Neural progenitor cell (in vitro differentiated cells): ENCODE data around the gene LYST. TPM values are rescaled to one million over a fixed set of nuclear protein-coding genes. Genes with fewer than 3 reads are reported as not detected.

Source experiments
- DNase-seq: peaks from one replicate; pipeline ENCODE4 v3.0.0-alpha.2; 2016; ENCODE audit warnings: low spot score
- H2AFZ ChIP-seq: fragments of 200-600 bp; sonication (generic); replicated peaks from 2 replicates; pipeline ENCODE4 v1.6.1; 2016; ENCODE audit warnings: antibody characterized with exemption
- H3F3A ChIP-seq: fragments of 200-600 bp; sonication (generic); 2 replicates; pipeline ENCODE4 v1.6.1; 2016; ENCODE audit warnings: antibody characterized with exemption, low read depth
- H3K27ac ChIP-seq: fragments of 200-600 bp; sonication (generic); 2 replicates; pipeline ENCODE4 v1.5.1; 2016; ENCODE audit warnings: mild to moderate bottlenecking
- H3K27me3 ChIP-seq: fragments of 200-600 bp; sonication (generic); 2 replicates; pipeline ENCODE4 v1.6.1; 2016; ENCODE audit warnings: mild to moderate bottlenecking, moderate library complexity
- H3K36me3 ChIP-seq: fragments of 200-600 bp; sonication (generic); 2 replicates; pipeline ENCODE4 v1.5.1; 2016
- H3K4me1 ChIP-seq: fragments of 200-600 bp; sonication (generic); 2 replicates; pipeline ENCODE4 v1.6.1; 2016; ENCODE audit warnings: mixed run types
- H3K4me2 ChIP-seq: fragments of 200-600 bp; sonication (generic); 2 replicates; pipeline ENCODE4 v1.6.1; 2016
- H3K4me3 ChIP-seq: fragments of 200-600 bp; sonication (generic); 2 replicates; pipeline ENCODE4 v1.5.1; 2016
- H3K79me2 ChIP-seq: fragments of 200-600 bp; sonication (generic); 2 replicates; pipeline ENCODE4 v1.6.1; 2016; ENCODE audit warnings: low read depth
- H3K9ac ChIP-seq: fragments of 200-600 bp; sonication (generic); 2 replicates; pipeline ENCODE4 v1.6.1; 2016
- H3K9me3 ChIP-seq: fragments of 200-600 bp; sonication (generic); 2 replicates; pipeline ENCODE4 v1.5.1; 2016; ENCODE audit warnings: low read depth
- H4K20me1 ChIP-seq: fragments of 200-600 bp; sonication (generic); 2 replicates; pipeline ENCODE4 v1.6.1; 2016; ENCODE audit warnings: low read depth
- H3K27ac Mint-ChIP-seq: 3 replicates; pipeline ENCODE4 v1.8.0; 2021; ENCODE audit warnings: mixed read lengths
- H3K27me3 Mint-ChIP-seq: 2 replicates; pipeline ENCODE4 v1.8.0; 2022; ENCODE audit warnings: low read depth, mild to moderate bottlenecking, inconsistent platforms, moderate library complexity, mixed read lengths; ENCODE audit not compliant: insufficient read depth
- H3K36me3 Mint-ChIP-seq: 3 replicates; pipeline ENCODE4 v1.8.0; 2021; ENCODE audit warnings: mixed read lengths
- H3K4me1 Mint-ChIP-seq: 3 replicates; pipeline ENCODE4 v1.8.0; 2021; ENCODE audit warnings: mixed read lengths
- H3K4me3 Mint-ChIP-seq: 3 replicates; pipeline ENCODE4 v1.8.0; 2021; ENCODE audit warnings: mild to moderate bottlenecking, moderate library complexity, mixed read lengths
- H3K9me3 Mint-ChIP-seq: 3 replicates; pipeline ENCODE4 v1.8.0; 2020; ENCODE audit warnings: mixed read lengths
- EZH2 ChIP-seq: fragments of 200-600 bp; sonication (generic); IDR thresholded peaks from 2 replicates; pipeline ENCODE4 v1.6.1; 2017; ENCODE audit warnings: antibody characterized with exemption, mild to moderate bottlenecking, moderate library complexity
- EZH2phosphoT487 ChIP-seq: fragments of 200-600 bp; sonication (generic); IDR thresholded peaks from 2 replicates; pipeline ENCODE4 v1.6.1; 2017; ENCODE audit warnings: antibody characterized with exemption
- total RNA-seq: library from RNA; depleted of rRNA; stranded (reverse); fragments of >200 nt; gene quantifications from 2 replicates; pipeline ENCODE4 v1.2.3, GENCODE V29; 2015; ENCODE audit warnings: low replicate concordance
- TF ChIP-seq, protein P1 (sequence below): fragments of 200-600 bp; sonication (generic); IDR thresholded peaks from 2 replicates; pipeline ENCODE4 v1.5.1; 2017; ENCODE audit warnings: antibody characterized with exemption, mild to moderate bottlenecking

LYST gene
- total RNA-seq, 1 donor from 2014 or later, result 0.82 TPM

DNA sequence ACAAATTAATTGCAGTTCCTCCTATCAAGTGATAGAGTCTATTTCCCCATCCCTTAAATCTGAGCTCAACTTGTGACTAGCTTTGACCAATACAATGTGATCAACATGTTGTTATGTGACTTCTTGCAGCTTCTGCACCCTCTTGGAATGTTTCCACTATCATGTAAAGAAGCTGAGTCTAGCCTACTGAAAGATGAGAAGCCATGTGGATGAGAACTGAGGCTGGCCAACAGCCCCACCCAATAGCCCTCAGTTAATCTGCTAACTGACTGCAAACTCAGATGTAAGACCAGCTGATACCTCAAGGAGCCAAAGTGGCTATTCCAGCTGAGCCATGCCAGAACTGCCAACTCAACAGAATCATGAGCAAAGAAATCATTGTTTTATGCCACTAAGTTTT lies 44.0 kb downstream of the LYST start:
- H2AFZ ChIP-seq, result no peak overlapping the region
- no peaks in the 10 kb centered on the region for H3K4me1 Mint-ChIP-seq

DNA sequence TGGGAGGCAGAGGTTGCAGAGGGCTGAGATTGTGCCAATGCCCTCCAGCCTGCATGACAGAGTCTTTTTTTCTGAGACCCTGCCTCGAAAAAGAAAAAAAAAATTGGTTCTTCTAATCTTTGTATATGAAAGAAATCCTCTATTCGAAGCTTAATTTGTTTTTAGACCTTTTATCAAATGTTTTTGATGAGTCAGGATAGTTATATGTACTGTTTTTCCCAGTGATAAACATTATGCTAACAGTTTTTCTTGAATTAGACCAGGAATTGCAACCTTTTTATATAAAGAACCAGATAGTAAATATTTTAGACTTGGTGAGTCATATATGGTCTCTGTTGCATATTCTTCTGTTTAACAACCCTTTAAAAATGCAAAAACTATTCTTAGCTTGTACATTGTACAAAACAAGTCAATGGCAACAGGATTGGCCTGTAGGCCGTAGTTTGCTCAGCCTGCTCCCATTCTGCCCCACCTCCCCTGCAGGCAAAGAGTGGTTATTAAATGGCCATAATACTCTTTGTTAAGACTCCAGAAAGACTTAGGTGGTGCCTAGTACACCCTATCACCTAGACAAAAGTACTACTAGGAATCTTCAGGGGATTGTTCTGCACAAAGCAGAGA lies 45.2 kb downstream of the LYST start:
- H3K27ac ChIP-seq, result no peak overlapping the region
- H3K27me3 ChIP-seq, result no peaks in the 10 kb centered on the region
- Mint-ChIP-seq H3K27ac (no peak overlapping the region), H3K9me3 (no peaks in the 10 kb centered on the region), H3K27me3 (no peaks in the 10 kb centered on the region), H3K4me1 (no peaks in the 10 kb centered on the region), H3K36me3 (no peaks in the 10 kb centered on the region), H3K4me3 (no peak overlapping the region)
- no peaks in the 10 kb centered on the region for H3F3A ChIP-seq
- TF ChIP-seq EZH2phosphoT487 (no peak), EZH2 (no peak)
- TF ChIP-seq, protein P1, sequence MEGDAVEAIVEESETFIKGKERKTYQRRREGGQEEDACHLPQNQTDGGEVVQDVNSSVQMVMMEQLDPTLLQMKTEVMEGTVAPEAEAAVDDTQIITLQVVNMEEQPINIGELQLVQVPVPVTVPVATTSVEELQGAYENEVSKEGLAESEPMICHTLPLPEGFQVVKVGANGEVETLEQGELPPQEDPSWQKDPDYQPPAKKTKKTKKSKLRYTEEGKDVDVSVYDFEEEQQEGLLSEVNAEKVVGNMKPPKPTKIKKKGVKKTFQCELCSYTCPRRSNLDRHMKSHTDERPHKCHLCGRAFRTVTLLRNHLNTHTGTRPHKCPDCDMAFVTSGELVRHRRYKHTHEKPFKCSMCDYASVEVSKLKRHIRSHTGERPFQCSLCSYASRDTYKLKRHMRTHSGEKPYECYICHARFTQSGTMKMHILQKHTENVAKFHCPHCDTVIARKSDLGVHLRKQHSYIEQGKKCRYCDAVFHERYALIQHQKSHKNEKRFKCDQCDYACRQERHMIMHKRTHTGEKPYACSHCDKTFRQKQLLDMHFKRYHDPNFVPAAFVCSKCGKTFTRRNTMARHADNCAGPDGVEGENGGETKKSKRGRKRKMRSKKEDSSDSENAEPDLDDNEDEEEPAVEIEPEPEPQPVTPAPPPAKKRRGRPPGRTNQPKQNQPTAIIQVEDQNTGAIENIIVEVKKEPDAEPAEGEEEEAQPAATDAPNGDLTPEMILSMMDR, result no peak
- H3K4me3 ChIP-seq, result no peak overlapping the region
- H2AFZ ChIP-seq, result no peak overlapping the region
- H3K9ac ChIP-seq, result no peak overlapping the region
- no peaks in the 10 kb centered on the region for H3K4me1 ChIP-seq
- no peaks in the 10 kb centered on the region for H3K79me2 ChIP-seq
- H4K20me1 ChIP-seq, result no peaks in the 10 kb centered on the region
- H3K4me2 ChIP-seq, result no peak overlapping the region
- no peak for DNase-seq
- no peaks in the 10 kb centered on the region for H3K36me3 ChIP-seq
- H3K9me3 ChIP-seq, result no peaks in the 10 kb centered on the region

More for the DNA sequence above, 44.0 kb downstream of the LYST start:
- Histone ChIP-seq H3K4me2 (no peak overlapping the region), H4K20me1 (no peaks in the 10 kb centered on the region), H3K27me3 (no peaks in the 10 kb centered on the region), H3K27ac (no peak overlapping the region), H3K4me3 (no peak overlapping the region), H3K9ac (no peak overlapping the region), H3K9me3 (no peaks in the 10 kb centered on the region), H3K79me2 (no peaks in the 10 kb centered on the region), H3F3A (no peaks in the 10 kb centered on the region), H3K36me3 (no peaks in the 10 kb centered on the region), H3K4me1 (no peaks in the 10 kb centered on the region)
- TF ChIP-seq, protein P1, result no peak
- H3K4me3 Mint-ChIP-seq, result no peak overlapping the region
- H3K9me3 Mint-ChIP-seq, result no peaks in the 10 kb centered on the region
- no peak for DNase-seq
- H3K27ac Mint-ChIP-seq, result no peak overlapping the region
- no peaks in the 10 kb centered on the region for H3K27me3 Mint-ChIP-seq
- H3K36me3 Mint-ChIP-seq, result no peaks in the 10 kb centered on the region

DNA sequence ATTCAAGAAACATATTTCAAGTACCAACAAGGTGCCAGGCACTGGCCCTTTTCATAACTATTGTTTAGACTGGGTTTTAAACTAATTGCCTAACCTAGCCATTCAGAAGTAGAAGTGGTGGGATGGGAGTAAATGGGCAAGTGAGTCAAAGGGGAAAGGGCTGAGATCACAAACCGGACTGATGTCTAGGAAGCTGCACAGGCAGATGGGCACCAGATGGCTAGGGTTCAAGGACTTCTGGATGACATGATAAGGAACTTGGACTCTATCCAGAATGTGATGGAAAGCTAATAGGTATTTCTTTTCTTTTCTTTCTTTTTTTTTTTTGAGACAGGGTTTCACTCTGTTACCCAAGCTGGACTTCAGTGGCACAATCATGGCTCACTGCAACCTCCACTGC lies 46.6 kb downstream of the LYST start:
- peaks cover 3% of the 10 kb centered on the region for H3F3A ChIP-seq
- Mint-ChIP-seq H3K9me3 (no peaks in the 10 kb centered on the region), H3K4me1 (no peaks in the 10 kb centered on the region), H3K27me3 (no peaks in the 10 kb centered on the region), H3K36me3 (no peaks in the 10 kb centered on the region), H3K4me3 (no peak overlapping the region), H3K27ac (no peak overlapping the region)
- no peak overlapping the region for H3K27ac ChIP-seq
- no peaks in the 10 kb centered on the region for H3K27me3 ChIP-seq
- H3K4me3 ChIP-seq, result no peak overlapping the region
- TF ChIP-seq EZH2 (no peak), EZH2phosphoT487 (no peak)
- TF ChIP-seq, protein P1, result no peak
- peaks cover 4% of the 10 kb centered on the region for H3K4me1 ChIP-seq
- no peaks in the 10 kb centered on the region for H3K79me2 ChIP-seq
- no peaks in the 10 kb centered on the region for H4K20me1 ChIP-seq
- H3K9me3 ChIP-seq, result no peaks in the 10 kb centered on the region
- H2AFZ ChIP-seq, result no peak overlapping the region
- DNase-seq, result no peak
- H3K4me2 ChIP-seq, result no peak overlapping the region
- H3K36me3 ChIP-seq, result no peaks in the 10 kb centered on the region
- H3K9ac ChIP-seq, result no peak overlapping the region
